HUDEP-2 (cell line): ENCODE results near the gene SCGB1C2.

Experiments used
- DNase-seq, 76 experiments: peaks; one replicate each; lab custom pipeline; 2025; ENCODE audit not compliant: unreplicated experiment in 76 of 76; lab: John Stamatoyannopoulos, UW

SCGB1C2 gene

DNA sequence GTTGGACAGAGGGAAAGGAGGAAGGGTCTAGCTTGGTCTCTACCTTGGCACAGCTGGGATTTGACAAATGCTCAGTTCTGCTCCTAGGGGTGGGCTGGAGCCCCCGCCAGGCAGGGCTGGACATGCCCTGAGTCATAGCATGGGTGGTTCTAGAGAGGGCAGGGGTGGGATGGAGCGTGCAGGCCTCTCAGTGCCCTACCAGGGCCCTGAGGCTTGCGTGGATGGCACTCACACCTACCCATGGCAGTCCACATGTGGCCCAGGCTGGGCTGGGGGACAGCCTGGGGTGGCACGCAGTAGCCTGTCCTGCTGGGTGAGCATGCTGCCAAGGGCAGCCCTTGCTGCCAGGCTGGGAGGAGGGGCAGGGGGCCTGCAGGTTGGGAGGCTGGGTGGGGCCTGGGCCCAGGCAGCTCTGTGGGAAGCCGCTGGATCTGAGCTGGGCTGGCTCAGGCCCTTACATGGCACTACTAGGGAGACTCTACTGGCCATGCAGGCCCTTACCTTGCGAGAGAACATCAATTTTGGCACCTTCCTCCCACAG lies 32.8 kb downstream of the SCGB1C2 start:
- DNase-seq: no peak

GRCh38 chr17:171871-172270 lies 34.5 kb downstream of the SCGB1C2 start:
- DNase-seq: no peak

- DNase-seq: no peak
These were observed 35.0 kb downstream of the SCGB1C2 start for GRCh38 chr17:172401-172800.

DNA sequence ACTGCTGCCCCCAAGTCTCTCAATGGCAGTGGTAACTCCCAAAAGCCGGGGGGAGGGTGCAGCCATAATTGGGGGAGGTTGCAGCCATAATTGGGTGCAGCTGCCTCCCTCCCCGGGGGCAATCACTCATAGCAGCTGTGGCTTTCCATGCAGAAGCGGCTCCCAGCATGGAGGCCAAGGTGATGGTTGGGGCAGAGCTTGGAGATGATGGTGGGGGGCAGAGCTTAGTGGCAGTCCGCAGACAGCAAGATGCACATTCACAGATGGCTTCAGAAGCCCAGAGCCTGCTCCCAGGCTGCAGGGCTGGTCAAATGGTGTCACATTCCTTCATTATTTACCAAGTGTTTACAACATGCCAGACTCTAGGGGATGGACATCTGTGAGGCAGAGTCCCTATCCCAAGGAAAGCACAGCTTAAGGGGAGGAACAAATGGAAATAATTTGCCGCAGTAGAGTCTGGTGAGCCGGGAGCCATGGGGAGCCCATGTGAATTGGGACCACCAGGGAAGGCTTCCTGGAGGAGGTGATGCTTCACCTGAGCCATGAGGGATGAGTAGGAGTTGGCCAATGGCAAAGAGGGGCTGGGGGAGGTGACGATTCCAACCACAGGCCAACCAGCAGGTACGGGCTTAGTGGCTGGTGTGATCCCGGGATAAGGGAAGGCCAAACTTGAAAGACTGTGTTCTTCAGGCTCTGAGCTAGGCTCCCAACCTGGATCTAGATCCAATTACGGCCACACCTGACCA lies 36.0 kb downstream of the SCGB1C2 start:
- no peak for DNase-seq

DNA sequence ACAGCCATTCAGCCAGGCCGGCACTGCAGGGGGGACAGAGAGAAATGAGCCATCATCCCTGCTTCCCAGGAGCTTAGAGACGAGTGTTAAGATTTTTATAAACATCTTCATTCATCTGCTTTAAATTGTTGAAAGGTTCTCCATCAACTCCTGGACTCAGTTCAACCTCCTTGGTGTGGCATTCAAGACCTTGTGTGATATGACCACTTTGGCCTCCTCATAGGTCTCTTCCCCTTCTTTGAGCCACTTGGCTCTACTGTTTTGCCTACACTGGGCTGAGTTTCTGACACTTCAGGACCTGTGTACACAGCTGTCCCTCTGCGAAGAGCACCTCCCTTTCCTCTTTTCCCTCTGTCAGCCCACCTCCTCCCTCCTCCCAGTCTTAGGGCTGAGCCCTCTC lies 39.8 kb downstream of the SCGB1C2 start:
- DNase-seq: no peak

- no peak for DNase-seq
These were observed 40.4 kb downstream of the SCGB1C2 start for GRCh38 chr17:177762-178161.

- DNase-seq: no peak
These were observed 41.1 kb downstream of the SCGB1C2 start for GRCh38 chr17:178292-179065.

- peak in 53 of 76 experiments; percentile 0 to 73 (median 29) for DNase-seq
These were observed 41.7 kb downstream of the SCGB1C2 start for GRCh38 chr17:179066-179432.

DNA sequence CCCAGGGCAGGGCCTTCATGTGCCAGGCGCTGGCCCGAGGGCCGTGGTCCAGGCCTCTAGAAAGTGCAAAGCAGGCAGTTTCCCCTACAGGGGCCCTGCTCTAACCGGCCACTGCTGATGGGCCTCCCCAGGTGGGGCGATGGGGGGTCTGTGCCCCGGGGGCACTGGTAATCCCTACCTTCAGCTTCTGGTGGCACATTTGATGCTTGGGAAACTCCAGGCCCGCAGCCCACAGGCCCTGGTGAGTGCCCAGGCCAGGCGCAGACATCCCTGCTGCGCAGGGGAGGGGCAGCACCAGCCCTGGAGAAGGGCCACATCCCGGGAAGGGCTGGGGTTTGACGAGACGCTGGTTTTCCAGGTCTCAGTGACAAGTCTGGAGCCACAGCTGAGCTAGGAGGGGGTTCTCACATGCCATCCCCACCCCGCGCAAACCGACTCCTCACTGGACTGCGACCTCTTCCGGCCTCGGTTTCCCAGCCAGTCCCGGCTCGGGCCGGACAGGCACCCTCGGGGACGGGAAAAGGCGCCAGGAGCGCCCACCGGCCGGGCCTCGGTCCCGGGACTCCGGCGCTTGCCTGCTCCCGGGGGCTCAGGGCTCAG lies 42.5 kb downstream of the SCGB1C2 start:
- no peak for DNase-seq

DNA sequence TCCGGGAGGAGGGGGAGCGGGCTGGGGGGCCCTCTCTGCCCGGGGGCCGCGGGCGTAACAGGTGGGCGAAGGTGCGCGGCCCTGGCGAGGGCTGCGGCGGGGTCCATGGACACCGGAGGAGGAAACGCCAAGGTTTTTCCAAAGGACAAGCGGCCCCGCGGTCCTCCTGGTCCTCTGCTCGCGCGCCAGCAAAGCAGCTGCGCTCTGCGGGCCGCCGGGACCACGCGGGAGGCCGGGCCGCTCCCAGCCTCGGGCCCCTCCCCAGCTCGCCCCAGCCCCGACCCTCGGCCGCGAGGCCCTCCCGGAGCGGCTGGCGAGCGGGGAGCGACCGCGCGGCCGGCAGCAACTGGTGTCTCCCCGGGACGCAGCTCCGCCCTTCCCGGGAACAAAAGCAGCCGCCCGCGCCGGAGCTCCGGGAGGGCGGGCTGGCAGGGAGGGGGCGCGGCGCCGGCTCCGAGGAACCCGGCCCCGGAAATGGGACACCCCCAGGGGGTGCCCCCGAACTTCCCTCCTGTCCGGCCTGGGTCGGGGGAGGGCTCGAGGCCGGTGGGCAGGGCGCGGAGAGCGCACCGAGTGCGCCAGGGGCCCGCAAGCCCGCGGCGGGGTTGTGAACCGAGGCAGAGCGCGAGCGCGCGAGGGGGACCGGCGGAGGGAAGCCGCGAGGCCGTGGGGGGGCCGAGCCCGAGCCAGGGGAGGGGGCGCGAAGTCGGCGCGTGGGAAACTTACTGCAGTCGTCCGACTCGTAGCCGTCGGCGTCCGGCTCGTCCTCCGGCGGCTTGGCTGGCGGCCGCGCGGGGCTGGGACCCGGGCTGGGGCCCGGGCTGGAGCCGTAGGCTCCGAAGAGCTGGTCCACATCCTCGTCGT lies 43.2 kb downstream of the SCGB1C2 start:
- DNase-seq: no peak

GRCh38 chr17:181245-182049 lies 44.1 kb downstream of the SCGB1C2 start, which contains the start of gene DOC2B:
TSS of gene DOC2B (minus strand) at chr17:181650. CDS start at chr17:181479, 171 bp downstream.
- DNase-seq: no peak

DNA sequence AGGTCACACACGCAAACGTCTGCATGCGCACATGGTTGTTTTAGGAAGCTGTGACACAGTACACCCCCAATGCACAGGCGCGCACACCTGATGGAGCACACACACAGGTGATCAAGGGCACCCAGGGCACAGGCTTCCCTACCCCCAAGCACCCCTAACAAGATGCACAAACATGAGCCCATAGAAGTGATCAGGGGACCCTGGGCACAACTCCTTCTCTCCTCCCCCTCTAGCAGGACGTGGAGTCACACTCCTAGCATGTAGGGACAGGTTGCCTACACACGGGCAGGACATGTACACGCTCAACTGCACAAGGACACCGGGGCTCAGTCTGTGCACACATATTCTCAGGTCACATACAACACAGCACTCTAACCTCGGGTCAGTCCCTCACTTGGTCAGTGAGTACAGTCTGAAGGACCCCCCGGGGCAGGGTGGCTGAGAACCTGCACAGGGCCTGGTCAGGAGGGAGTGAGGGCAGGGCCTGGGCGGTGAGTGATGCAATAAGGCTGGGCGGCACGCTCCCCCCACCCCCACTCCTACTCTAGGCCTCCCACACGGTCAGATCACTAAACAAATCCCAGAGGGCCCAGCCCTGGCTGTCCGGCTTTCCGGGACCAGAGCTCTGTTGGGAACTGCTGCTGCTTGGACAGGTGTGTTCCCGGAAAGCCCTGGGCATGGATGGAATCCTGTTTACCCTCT lies 44.8 kb downstream of the SCGB1C2 start:
- DNase-seq: no peak

GRCh38 chr17:183021-183420 lies 45.7 kb downstream of the SCGB1C2 start:
- no peak for DNase-seq

- DNase-seq: no peak
These were observed 48.2 kb downstream of the SCGB1C2 start for GRCh38 chr17:185445-186138.

DNA sequence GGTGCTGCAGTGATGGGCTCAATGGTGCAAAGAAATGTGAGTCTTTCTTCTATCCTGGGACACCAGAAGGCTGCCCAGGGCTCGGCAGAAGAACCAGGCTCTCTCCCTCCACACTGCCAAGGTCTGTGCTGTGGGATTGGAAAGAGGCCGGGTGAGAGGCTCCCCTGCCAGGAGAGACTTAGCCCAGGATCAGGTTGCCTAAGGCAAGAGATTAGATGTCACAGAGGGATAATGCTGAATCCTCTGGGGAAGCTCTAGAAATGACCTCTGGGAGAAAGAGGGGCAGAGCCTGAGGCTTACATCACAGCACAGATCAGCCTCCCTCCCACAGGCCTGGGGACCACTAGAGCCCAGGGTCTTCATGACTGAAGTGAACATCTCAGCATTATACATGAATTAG lies 49.8 kb downstream of the SCGB1C2 start:
- no peak for DNase-seq
